Testis (tissue), 2 donors: ENCODE results near the gene PVALEF.

Source experiments
- CTCF ChIP-seq, 3 experiments: fragments of 450-650 bp in 2 of 3; fragments of 200-600 bp in 1 of 3; sonication (generic) in 1 of 3; IDR thresholded peaks; one replicate each; pipeline ENCODE4 v1.5.1; 2016 to 2019; ENCODE audit warnings: antibody characterized with exemption in 3 of 3, mild to moderate bottlenecking in 2 of 3, moderate library complexity in 1 of 3
- POLR2A ChIP-seq: fragments of 450-650 bp; IDR thresholded peaks from one replicate; pipeline ENCODE4 v1.6.1; 2017; ENCODE audit warnings: antibody characterized with exemption, mild to moderate bottlenecking, moderate library complexity

DNA sequence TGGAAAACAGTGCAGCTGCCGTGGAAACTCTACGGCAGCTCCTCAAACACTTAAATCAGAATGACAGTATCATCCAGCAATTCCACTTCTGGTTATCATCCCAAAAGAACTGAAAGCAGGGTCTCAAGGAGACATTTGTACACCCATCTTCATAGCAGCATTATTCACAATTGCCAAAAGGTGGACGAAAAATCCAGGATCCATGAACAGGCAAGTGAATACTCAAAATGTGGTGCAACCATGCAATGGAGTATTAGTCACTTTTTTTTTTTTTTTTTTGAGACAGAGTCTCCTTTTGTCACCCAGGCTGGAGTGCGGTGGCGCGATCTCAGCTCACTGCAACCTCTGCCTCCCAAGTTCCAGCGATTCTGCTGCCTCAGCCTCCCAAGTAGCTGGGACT is 11.4 kb downstream of the PVALEF start:
- TF ChIP-seq CTCF (IDR thresholded peaks at IDR 0.05) (no peak), POLR2A (no peak)
